Activated gamma-delta T cell (primary cell): ENCODE data around the gene SNAI3.

Experiments used
- DNase-seq: peaks from one replicate; lab custom pipeline; 2025; lab: John Stamatoyannopoulos, UW
- total RNA-seq, 2 donors: gene quantifications; one replicate each; lab custom pipeline; 2026; lab: John Stamatoyannopoulos, UW

The SNAI3 gene
- total RNA-seq = 19.3 to 22.2 reads per million in 2 donors

- peak; percentile 81 for DNase-seq
Measured at GRCh38 chr16:88686439-88687253, at the start of gene SNAI3. Gene SNAI3, minus strand, starts transcription at chr16:88686507. Its CDS starts 101 bp downstream, at chr16:88686406.

- no peak for DNase-seq
Measured at GRCh38 chr16:88736088-88736487, 49.8 kb upstream of the SNAI3 start.

- no peak for DNase-seq
Measured at GRCh38 chr16:88735616-88736015, 49.3 kb upstream of the SNAI3 start.

- DNase-seq = no peak
Measured at GRCh38 chr16:88735121-88735520, 48.8 kb upstream of the SNAI3 start.

- no peak for DNase-seq
Measured at GRCh38 chr16:88734361-88734728, 48.0 kb upstream of the SNAI3 start.

- no peak for DNase-seq
Measured at GRCh38 chr16:88733630-88734360, 47.5 kb upstream of the SNAI3 start.

- DNase-seq = no peak
Measured at GRCh38 chr16:88732961-88733294, 46.6 kb upstream of the SNAI3 start.

- DNase-seq = no peak
Measured at GRCh38 chr16:88732172-88732960, 46.1 kb upstream of the SNAI3 start.

- no peak for DNase-seq
Measured at GRCh38 chr16:88731699-88732098, 45.4 kb upstream of the SNAI3 start.

GRCh38 chr16:88730632-88731607 lies 44.6 kb upstream of the SNAI3 start:
- DNase-seq = no peak

GRCh38 chr16:88727871-88728270 lies 41.6 kb upstream of the SNAI3 start:
- no peak for DNase-seq

- DNase-seq = no peak
Measured at GRCh38 chr16:88726981-88727380, 40.7 kb upstream of the SNAI3 start.

- no peak for DNase-seq
Measured at GRCh38 chr16:88726408-88726749, 40.1 kb upstream of the SNAI3 start.

- DNase-seq = no peak
Measured at GRCh38 chr16:88725609-88726407, 39.5 kb upstream of the SNAI3 start.

- DNase-seq = no peak
Measured at GRCh38 chr16:88724855-88725555, 38.7 kb upstream of the SNAI3 start.

GRCh38 chr16:88723911-88724310 lies 37.6 kb upstream of the SNAI3 start:
- no peak for DNase-seq

GRCh38 chr16:88723507-88723887 lies 37.2 kb upstream of the SNAI3 start:
- DNase-seq = no peak

GRCh38 chr16:88722784-88723506 lies 36.6 kb upstream of the SNAI3 start:
- no peak for DNase-seq
